ENCODE results near the gene SMAD4.

Gene SMAD4

GRCh38 chr18:51098513-51098912 lies 68.5 kb downstream of the SMAD4 start:
- Histone ChIP-seq H3K36me3 (ENCODE audit: control insufficient read depth, insufficient read depth, low read length) (no peaks in the 10 kb centered on the region), H3K18ac (ENCODE audit: low read length) (no peak overlapping the region), H2AK5ac (ENCODE audit: low read length) (no peak overlapping the region), H2BK5ac (ENCODE audit: low read length) (no peak overlapping the region), H2BK15ac (replicated peaks; ENCODE audit: low read depth) (no peak overlapping the region), H4K5ac (ENCODE audit: low read length) (no peak overlapping the region), H3K23ac (ENCODE audit: low read length) (no peak overlapping the region), H3K56ac (ENCODE audit: low read length) (no peak overlapping the region), H3K27ac (ENCODE audit: low read depth, low read length) (no peak overlapping the region), H3K79me1 (ENCODE audit: low read length) (no peaks in the 10 kb centered on the region), H3K27me3 (ENCODE audit: insufficient read depth, low read length, poor library complexity) (no peaks in the 10 kb centered on the region), H2BK120ac (ENCODE audit: low read depth, low read length) (no peak overlapping the region), H3K9ac (ENCODE audit: low read length) (no peak overlapping the region), H4K8ac (ENCODE audit: low read depth, low read length) (no peak overlapping the region), H3K4me3 (ENCODE audit: low read length) (no peak overlapping the region), H3K4me1 (ENCODE audit: control insufficient read depth, low read depth, low read length) (no peaks in the 10 kb centered on the region), H3K79me2 (ENCODE audit: control insufficient read depth, insufficient read depth, low read length) (no peaks in the 10 kb centered on the region), H3K4ac (ENCODE audit: low read depth, low read length) (no peak overlapping the region), H3K4me2 (ENCODE audit: low read length) (no peak overlapping the region)
- WGBS (ENCODE audit: extremely low coverage, insufficient coverage, low lambda C conversion rate): no CpG with 5 or more reads among the region's 1 CpG
- no peak for DNase-seq

GRCh38 chr18:51100385-51101120 lies 70.5 kb downstream of the SMAD4 start:
- Histone ChIP-seq H2BK15ac (replicated peaks; ENCODE audit: low read depth) (no peak overlapping the region), H3K23ac (ENCODE audit: low read length) (no peak overlapping the region), H3K4me3 (ENCODE audit: low read length) (no peak overlapping the region), H3K18ac (ENCODE audit: low read length) (no peak overlapping the region), H3K27ac (ENCODE audit: low read depth, low read length) (no peak overlapping the region), H3K4ac (ENCODE audit: low read depth, low read length) (no peak overlapping the region), H3K79me1 (ENCODE audit: low read length) (no peaks in the 10 kb centered on the region), H3K56ac (ENCODE audit: low read length) (no peak overlapping the region), H4K5ac (ENCODE audit: low read length) (no peak overlapping the region), H2AK5ac (ENCODE audit: low read length) (no peak overlapping the region), H3K9ac (ENCODE audit: low read length) (no peak overlapping the region), H3K4me1 (ENCODE audit: control insufficient read depth, low read depth, low read length) (no peaks in the 10 kb centered on the region), H3K27me3 (ENCODE audit: insufficient read depth, low read length, poor library complexity) (no peaks in the 10 kb centered on the region), H2BK120ac (ENCODE audit: low read depth, low read length) (no peak overlapping the region), H2BK5ac (ENCODE audit: low read length) (no peak overlapping the region), H3K4me2 (ENCODE audit: low read length) (no peak overlapping the region), H3K36me3 (ENCODE audit: control insufficient read depth, insufficient read depth, low read length) (no peaks in the 10 kb centered on the region), H4K8ac (ENCODE audit: low read depth, low read length) (no peak overlapping the region), H3K79me2 (ENCODE audit: control insufficient read depth, insufficient read depth, low read length) (no peaks in the 10 kb centered on the region)
- no CpG with 5 or more reads among the region's 8 CpGs for WGBS (ENCODE audit: extremely low coverage, insufficient coverage, low lambda C conversion rate)
- no peak for DNase-seq

- Histone ChIP-seq H3K18ac (ENCODE audit: low read length) (no peak overlapping the region), H3K79me1 (ENCODE audit: low read length) (no peaks in the 10 kb centered on the region), H2BK5ac (ENCODE audit: low read length) (no peak overlapping the region), H3K4ac (ENCODE audit: low read depth, low read length) (no peak overlapping the region), H3K36me3 (ENCODE audit: control insufficient read depth, insufficient read depth, low read length) (no peaks in the 10 kb centered on the region), H3K79me2 (ENCODE audit: control insufficient read depth, insufficient read depth, low read length) (no peaks in the 10 kb centered on the region), H4K5ac (ENCODE audit: low read length) (no peak overlapping the region), H2BK120ac (ENCODE audit: low read depth, low read length) (no peak overlapping the region), H3K4me1 (ENCODE audit: control insufficient read depth, low read depth, low read length) (no peaks in the 10 kb centered on the region), H3K27me3 (ENCODE audit: insufficient read depth, low read length, poor library complexity) (no peaks in the 10 kb centered on the region), H2AK5ac (ENCODE audit: low read length) (no peak overlapping the region), H3K9ac (ENCODE audit: low read length) (no peak overlapping the region), H2BK15ac (replicated peaks; ENCODE audit: low read depth) (no peak overlapping the region), H3K27ac (ENCODE audit: low read depth, low read length) (no peak overlapping the region), H4K8ac (ENCODE audit: low read depth, low read length) (no peak overlapping the region), H3K4me2 (ENCODE audit: low read length) (no peak overlapping the region), H3K4me3 (ENCODE audit: low read length) (no peak overlapping the region), H3K56ac (ENCODE audit: low read length) (no peak overlapping the region), H3K23ac (ENCODE audit: low read length) (no peak overlapping the region)
- no peak for DNase-seq
- WGBS (ENCODE audit: extremely low coverage, insufficient coverage, low lambda C conversion rate): no CpG with 5 or more reads among the region's 6 CpGs
These were observed 77.1 kb downstream of the SMAD4 start for GRCh38 chr18:51107082-51107481.

GRCh38 chr18:51107598-51108305 lies 77.7 kb downstream of the SMAD4 start:
- WGBS (ENCODE audit: extremely low coverage, insufficient coverage, low lambda C conversion rate): no CpG with 5 or more reads among the region's 9 CpGs
- no peaks in the 10 kb centered on the region for H3K4me1 ChIP-seq (ENCODE audit: control insufficient read depth, low read depth, low read length)
- H3K27ac ChIP-seq (ENCODE audit: low read depth, low read length): no peak overlapping the region
- H3K79me1 ChIP-seq (ENCODE audit: low read length): no peaks in the 10 kb centered on the region
- H3K9ac ChIP-seq (ENCODE audit: low read length): no peak overlapping the region
- H2BK15ac ChIP-seq (replicated peaks; ENCODE audit: low read depth): no peak overlapping the region
- no peak overlapping the region for H4K5ac ChIP-seq (ENCODE audit: low read length)
- H3K23ac ChIP-seq (ENCODE audit: low read length): no peak overlapping the region
- H4K8ac ChIP-seq (ENCODE audit: low read depth, low read length): no peak overlapping the region
- no peaks in the 10 kb centered on the region for H3K79me2 ChIP-seq (ENCODE audit: control insufficient read depth, insufficient read depth, low read length)
- no peak for DNase-seq
- no peaks in the 10 kb centered on the region for H3K27me3 ChIP-seq (ENCODE audit: insufficient read depth, low read length, poor library complexity)
- H2AK5ac ChIP-seq (ENCODE audit: low read length): no peak overlapping the region
- no peak overlapping the region for H3K4me2 ChIP-seq (ENCODE audit: low read length)
- no peak overlapping the region for H3K4ac ChIP-seq (ENCODE audit: low read depth, low read length)
- no peaks in the 10 kb centered on the region for H3K36me3 ChIP-seq (ENCODE audit: control insufficient read depth, insufficient read depth, low read length)
- H3K4me3 ChIP-seq (ENCODE audit: low read length): no peak overlapping the region
- H2BK120ac ChIP-seq (ENCODE audit: low read depth, low read length): no peak overlapping the region
- no peak overlapping the region for H2BK5ac ChIP-seq (ENCODE audit: low read length)
- H3K56ac ChIP-seq (ENCODE audit: low read length): no peak overlapping the region
- H3K18ac ChIP-seq (ENCODE audit: low read length): no peak overlapping the region

- no peak overlapping the region for H4K5ac ChIP-seq (ENCODE audit: low read length)
- WGBS (ENCODE audit: extremely low coverage, insufficient coverage, low lambda C conversion rate): no CpG with 5 or more reads among the region's 5 CpGs
- H3K79me2 ChIP-seq (ENCODE audit: control insufficient read depth, insufficient read depth, low read length): no peaks in the 10 kb centered on the region
These were observed 78.3 kb downstream of the SMAD4 start for GRCh38 chr18:51108330-51108729.

More at GRCh38 chr18:51108330-51108729, 78.3 kb downstream of the SMAD4 start:
- no peak for DNase-seq
- no peak overlapping the region for H2AK5ac ChIP-seq (ENCODE audit: low read length)
- H3K9ac ChIP-seq (ENCODE audit: low read length): no peak overlapping the region
- no peak overlapping the region for H4K8ac ChIP-seq (ENCODE audit: low read depth, low read length)
- H3K27me3 ChIP-seq (ENCODE audit: insufficient read depth, low read length, poor library complexity): no peaks in the 10 kb centered on the region
- no peaks in the 10 kb centered on the region for H3K36me3 ChIP-seq (ENCODE audit: control insufficient read depth, insufficient read depth, low read length)
- H3K4me3 ChIP-seq (ENCODE audit: low read length): no peak overlapping the region
- H2BK120ac ChIP-seq (ENCODE audit: low read depth, low read length): no peak overlapping the region
- no peak overlapping the region for H2BK15ac ChIP-seq (replicated peaks; ENCODE audit: low read depth)
- no peak overlapping the region for H3K27ac ChIP-seq (ENCODE audit: low read depth, low read length)
- no peak overlapping the region for H3K4ac ChIP-seq (ENCODE audit: low read depth, low read length)
- H3K4me1 ChIP-seq (ENCODE audit: control insufficient read depth, low read depth, low read length): no peaks in the 10 kb centered on the region
- no peak overlapping the region for H3K23ac ChIP-seq (ENCODE audit: low read length)
- no peak overlapping the region for H3K56ac ChIP-seq (ENCODE audit: low read length)
- H2BK5ac ChIP-seq (ENCODE audit: low read length): no peak overlapping the region
- no peaks in the 10 kb centered on the region for H3K79me1 ChIP-seq (ENCODE audit: low read length)
- H3K18ac ChIP-seq (ENCODE audit: low read length): no peak overlapping the region
- H3K4me2 ChIP-seq (ENCODE audit: low read length): no peak overlapping the region

All from mesendoderm (in vitro differentiated cells).